Astrocyte (in vitro differentiated cells and primary cell): ENCODE measurements around the gene TSPAN14. TPM values are rescaled to one million over a fixed set of nuclear protein-coding genes. Genes with fewer than 3 reads are reported as not detected.

Experiments
- DNase-seq: peaks from one replicate; pipeline ENCODE4 v3.0.0-alpha.2; 2010; ENCODE audit warnings: low read depth
- FAIRE-seq: peaks from 2 replicates; lab custom pipeline; 2011; peaks lifted over from hg19 to GRCh38; lab: Jason Lieb, UNC
- H2AFZ ChIP-seq: 2 replicates; pipeline ENCODE4 v1.6.0; 2012; ENCODE audit warnings: low read depth, low read length, inconsistent platforms
- H3K27ac ChIP-seq: 2 replicates; pipeline ENCODE4 v1.5.1; 2011; ENCODE audit warnings: low read depth, low read length, inconsistent platforms
- H3K27me3 ChIP-seq: 2 replicates; pipeline ENCODE4 v1.6.0; 2011; ENCODE audit warnings: low read length, inconsistent platforms; ENCODE audit not compliant: insufficient read depth
- H3K36me3 ChIP-seq: 2 replicates; pipeline ENCODE4 v1.5.1; 2011; ENCODE audit warnings: low read length, inconsistent platforms; ENCODE audit not compliant: insufficient read depth
- H3K4me1 ChIP-seq: 2 replicates; pipeline ENCODE4 v1.5.1; 2011; ENCODE audit warnings: low read length, inconsistent platforms; ENCODE audit not compliant: insufficient read depth
- H3K4me2 ChIP-seq: 2 replicates; pipeline ENCODE4 v1.6.0; 2012; ENCODE audit warnings: low read length, inconsistent platforms
- H3K4me3 ChIP-seq: 2 replicates; pipeline ENCODE4 v1.5.1; 2011; ENCODE audit warnings: low read depth, mild to moderate bottlenecking, low read length, inconsistent platforms; ENCODE audit not compliant: insufficient read depth
- H3K79me2 ChIP-seq: 2 replicates; pipeline ENCODE4 v1.6.0; 2012; ENCODE audit warnings: mild to moderate bottlenecking, low read length, inconsistent platforms; ENCODE audit not compliant: insufficient read depth
- H3K9ac ChIP-seq: 2 replicates; pipeline ENCODE4 v1.6.0; 2012; ENCODE audit warnings: mild to moderate bottlenecking, low read length, inconsistent platforms
- H3K9me3 ChIP-seq: 2 replicates; pipeline ENCODE4 v1.5.1; 2012; ENCODE audit warnings: low read depth, mild to moderate bottlenecking, low read length, inconsistent platforms; ENCODE audit not compliant: insufficient read depth
- H4K20me1 ChIP-seq: 2 replicates; pipeline ENCODE4 v1.6.0; 2012; ENCODE audit warnings: low read length, inconsistent platforms; ENCODE audit not compliant: insufficient read depth
- H3K27ac Mint-ChIP-seq: one replicate; pipeline ENCODE4 v1.8.0; 2021; ENCODE audit warnings: mild to moderate bottlenecking, mixed read lengths; ENCODE audit not compliant: unreplicated experiment
- H3K27me3 Mint-ChIP-seq: one replicate; pipeline ENCODE4 v1.8.0; 2021; ENCODE audit warnings: low read depth, mixed read lengths; ENCODE audit not compliant: unreplicated experiment
- H3K36me3 Mint-ChIP-seq: one replicate; pipeline ENCODE4 v1.8.0; 2021; ENCODE audit warnings: low read depth, mixed read lengths; ENCODE audit not compliant: unreplicated experiment
- H3K4me1 Mint-ChIP-seq: one replicate; pipeline ENCODE4 v1.8.0; 2021; ENCODE audit warnings: low read depth, mixed read lengths; ENCODE audit not compliant: unreplicated experiment
- H3K4me3 Mint-ChIP-seq: one replicate; pipeline ENCODE4 v1.8.0; 2021; ENCODE audit warnings: mild to moderate bottlenecking, moderate library complexity, mixed read lengths; ENCODE audit not compliant: unreplicated experiment
- H3K9me3 Mint-ChIP-seq: one replicate; pipeline ENCODE4 v1.8.0; 2021; ENCODE audit warnings: mild to moderate bottlenecking, mixed read lengths; ENCODE audit not compliant: unreplicated experiment
- CTCF ChIP-seq: IDR thresholded peaks from 2 replicates; pipeline ENCODE4 v1.5.1; 2011; ENCODE audit warnings: low read depth, mild to moderate bottlenecking, inconsistent platforms, low read length, moderate library complexity; ENCODE audit not compliant: insufficient read depth
- EZH2 ChIP-seq: IDR thresholded peaks from 2 replicates; pipeline ENCODE4 v1.6.1; 2012; ENCODE audit warnings: mild to moderate bottlenecking, low read length, inconsistent platforms; ENCODE audit not compliant: insufficient read depth
- total RNA-seq: library from RNA; stranded (reverse); gene quantifications from 2 replicates; pipeline ENCODE4 v1.2.1, GENCODE V29; 2021

TSPAN14 gene
- total RNA-seq, 1 donor from 2014 or later: 140 TPM

- Histone ChIP-seq H3K4me2 (no peak overlapping the region), H3K4me1 (no peaks in the 10 kb centered on the region), H3K79me2 (no peaks in the 10 kb centered on the region), H3K27ac (no peak overlapping the region), H3K9ac (no peak overlapping the region), H3K4me3 (no peak overlapping the region), H2AFZ (no peak overlapping the region), H3K36me3 (no peaks in the 10 kb centered on the region), H4K20me1 (no peaks in the 10 kb centered on the region), H3K9me3 (no peaks in the 10 kb centered on the region), H3K27me3 (no peaks in the 10 kb centered on the region)
- no peak overlapping the region for H3K4me3 Mint-ChIP-seq
- H3K4me1 Mint-ChIP-seq: no peaks in the 10 kb centered on the region
- peaks cover 28% of the 10 kb centered on the region for H3K27me3 Mint-ChIP-seq
- TF ChIP-seq EZH2: no peak
- no peak for TF ChIP-seq CTCF
- no peaks in the 10 kb centered on the region for H3K36me3 Mint-ChIP-seq
- FAIRE-seq (no peak), DNase-seq (no peak)
- no peaks in the 10 kb centered on the region for H3K9me3 Mint-ChIP-seq
- no peak overlapping the region for H3K27ac Mint-ChIP-seq
These were observed 125.2 kb downstream of the TSPAN14 start for GRCh38 chr10:80579181-80579763.

DNA sequence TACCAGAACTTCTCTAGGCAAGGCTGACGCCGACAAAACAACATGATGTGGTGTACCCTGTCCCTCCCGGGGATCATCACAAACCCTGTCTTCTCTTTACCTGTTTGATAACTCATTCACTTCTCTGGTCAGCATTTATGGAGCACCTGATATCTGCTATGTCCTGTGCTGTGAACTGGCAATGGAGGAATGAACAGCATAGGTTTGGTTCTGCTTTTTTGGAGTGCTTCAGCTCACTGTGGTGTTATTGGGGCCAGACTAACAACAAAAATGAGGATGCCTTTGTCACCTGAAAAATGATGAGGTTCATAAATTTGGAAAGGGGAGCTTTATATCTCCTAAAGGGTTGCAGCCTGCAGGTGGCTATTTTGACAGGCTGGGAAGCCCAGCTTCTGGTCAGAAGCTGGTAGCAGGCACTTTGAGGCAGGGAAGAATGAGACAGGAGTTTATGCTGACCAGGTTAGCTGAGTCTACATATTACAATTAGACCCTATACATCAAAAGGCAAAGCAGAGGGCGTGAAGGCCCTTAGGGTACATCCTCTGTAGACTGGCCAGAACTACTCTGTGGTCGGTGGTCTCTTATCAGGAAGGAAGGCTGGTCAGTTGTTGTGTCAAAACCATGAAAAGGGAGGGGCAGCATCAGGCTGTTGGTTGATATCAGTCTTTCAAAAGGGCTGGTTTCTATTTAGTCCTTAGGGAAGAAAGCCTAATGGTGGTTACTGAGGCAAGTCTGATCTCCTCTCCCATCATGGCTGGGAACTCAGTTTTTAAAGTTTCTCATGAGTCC is 125.9 kb downstream of the TSPAN14 start:
- no peaks in the 10 kb centered on the region for H3K4me1 Mint-ChIP-seq
- no peak overlapping the region for H3K27ac Mint-ChIP-seq
- no peaks in the 10 kb centered on the region for H3K9me3 ChIP-seq
- no peaks in the 10 kb centered on the region for H3K4me1 ChIP-seq
- H3K27me3 Mint-ChIP-seq: peaks cover 28% of the 10 kb centered on the region
- H3K4me3 Mint-ChIP-seq: no peak overlapping the region
- no peaks in the 10 kb centered on the region for H3K79me2 ChIP-seq
- no peak overlapping the region for H3K9ac ChIP-seq
- H3K36me3 Mint-ChIP-seq: no peaks in the 10 kb centered on the region
- H3K36me3 ChIP-seq: no peaks in the 10 kb centered on the region
- H2AFZ ChIP-seq: no peak overlapping the region
- H3K4me2 ChIP-seq: no peak overlapping the region
- no peaks in the 10 kb centered on the region for H4K20me1 ChIP-seq
- no peaks in the 10 kb centered on the region for H3K9me3 Mint-ChIP-seq
- DNase-seq: no peak
- no peaks in the 10 kb centered on the region for H3K27me3 ChIP-seq
- TF ChIP-seq CTCF: no peak
- H3K27ac ChIP-seq: no peak overlapping the region
- FAIRE-seq: no peak
- H3K4me3 ChIP-seq: no peak overlapping the region
